ENCODE results near the gene FXN.

The FXN gene

GRCh38 chr9:69120380-69121154 is 85.0 kb downstream of the FXN start:
- TF ChIP-seq ZFP30 (CRISPR knock-in tag; IDR thresholded peaks at IDR 0.05): no peak
- TF ChIP-seq CSRNP3 (CRISPR knock-in tag; IDR thresholded peaks at IDR 0.05): no peak
- no peak for TF ChIP-seq RARB (CRISPR knock-in tag; IDR thresholded peaks at IDR 0.05)
- no peak for TF ChIP-seq TOX (CRISPR knock-in tag; IDR thresholded peaks at IDR 0.05; ENCODE audit: borderline replicate concordance)
- no peak for TF ChIP-seq POU6F1 (CRISPR knock-in tag; IDR thresholded peaks at IDR 0.05; ENCODE audit: borderline replicate concordance, low read depth)
- no peak for TF ChIP-seq ISL1 (CRISPR knock-in tag; IDR thresholded peaks at IDR 0.05)
- no peak for TF ChIP-seq PPARA (CRISPR knock-in tag; IDR thresholded peaks at IDR 0.05; ENCODE audit: borderline replicate concordance)
- no peak for TF ChIP-seq GLIS3 (CRISPR knock-in tag; IDR thresholded peaks at IDR 0.05)
- no peak for TF ChIP-seq ZNF70 (CRISPR knock-in tag; IDR thresholded peaks at IDR 0.05)
- no peak for TF ChIP-seq ZC3H10 (CRISPR knock-in tag; IDR thresholded peaks at IDR 0.05)
- TF ChIP-seq TSHZ2 (CRISPR knock-in tag; IDR thresholded peaks at IDR 0.05): no peak
- TF ChIP-seq ESRRG (CRISPR knock-in tag; IDR thresholded peaks at IDR 0.05): no peak
- TF ChIP-seq TCF4 (CRISPR knock-in tag; IDR thresholded peaks at IDR 0.05; ENCODE audit: borderline replicate concordance): no peak
- TF ChIP-seq CREB5 (CRISPR knock-in tag; IDR thresholded peaks at IDR 0.05; ENCODE audit: low read depth): no peak
- no peak for TF ChIP-seq ZNF8 (CRISPR knock-in tag; IDR thresholded peaks at IDR 0.05)
- TF ChIP-seq OSR1 (CRISPR knock-in tag; IDR thresholded peaks at IDR 0.05): no peak
- no peak for TF ChIP-seq CSDC2 (CRISPR knock-in tag; IDR thresholded peaks at IDR 0.05)
- ATAC-seq: peak; percentile 2; the same call in 1 of the 3 replicates

- peak; percentile 79 for ATAC-seq
- no peak for TF ChIP-seq TCF4 (CRISPR knock-in tag; IDR thresholded peaks at IDR 0.05; ENCODE audit: borderline replicate concordance)
- TF ChIP-seq OSR1 (CRISPR knock-in tag; IDR thresholded peaks at IDR 0.05): no peak
- TF ChIP-seq ARNTL (CRISPR knock-in tag; IDR thresholded peaks at IDR 0.05; ENCODE audit: borderline replicate concordance, low read depth): no peak
- TF ChIP-seq BACH2 (CRISPR knock-in tag; IDR thresholded peaks at IDR 0.05; ENCODE audit: borderline replicate concordance): no peak
- no peak for TF ChIP-seq ESRRG (CRISPR knock-in tag; IDR thresholded peaks at IDR 0.05)
- TF ChIP-seq ZNF8 (CRISPR knock-in tag; IDR thresholded peaks at IDR 0.05): no peak
- no peak for TF ChIP-seq CSRNP3 (CRISPR knock-in tag; IDR thresholded peaks at IDR 0.05)
Measured at GRCh38 chr9:69121155-69122081, 85.9 kb downstream of the FXN start.

All from SK-N-SH treated with all-trans-retinoic acid at 6 μM for 48 hours (cell line).